IPS-NIHi11 (cell line): Measurements from ENCODE around the gene SEMA3A.

Experiments
- DNase-seq: peaks from one replicate; pipeline ENCODE4 v3.0.0; 2012; ENCODE audit warnings: mixed read lengths, low spot score

The SEMA3A gene

GRCh38 chr7:84111842-84112241 is 82.7 kb downstream of the SEMA3A start:
- DNase-seq = no peak

GRCh38 chr7:84110400-84110799 is 84.2 kb downstream of the SEMA3A start:
- DNase-seq = peak; percentile 16

DNA sequence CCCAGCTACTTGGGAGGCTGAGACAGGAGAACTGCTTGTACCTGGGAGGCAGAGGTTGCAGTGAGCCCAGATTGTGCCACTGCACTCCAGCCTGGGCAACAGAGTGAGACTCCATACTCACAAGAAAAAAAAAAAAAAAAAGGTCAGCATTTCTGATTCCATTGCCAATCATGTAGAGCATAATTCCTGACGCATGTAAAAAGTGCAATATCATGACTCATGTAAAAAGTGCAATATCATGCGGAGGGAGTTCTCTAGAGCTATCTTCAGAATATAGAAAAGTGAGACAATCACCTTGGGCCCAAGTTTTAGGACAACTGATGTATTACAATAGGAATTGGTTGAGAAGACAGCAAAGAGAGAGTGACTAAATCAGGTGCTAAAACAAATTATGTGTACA is 85.8 kb downstream of the SEMA3A start:
- DNase-seq = no peak

DNA sequence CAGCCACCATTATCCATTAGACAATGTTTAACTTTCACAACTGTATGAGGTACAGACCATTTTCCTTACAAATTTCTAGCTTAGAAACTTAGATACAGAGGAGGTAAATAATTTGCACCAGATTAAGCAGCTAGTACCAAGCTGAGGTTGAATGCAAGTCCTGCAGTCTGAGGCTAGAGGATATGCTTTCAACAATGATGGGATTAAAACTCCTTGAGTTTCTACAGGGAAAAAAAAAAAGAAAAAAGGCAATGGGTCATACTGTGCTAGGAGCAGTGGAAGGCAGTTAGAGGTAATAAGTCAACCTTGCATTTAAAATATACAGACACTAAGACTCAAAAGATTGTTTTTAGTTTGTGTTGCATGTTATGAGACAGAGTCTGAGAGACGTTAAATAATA is 86.5 kb downstream of the SEMA3A start:
- no peak for DNase-seq

GRCh38 chr7:84107259-84107658 is 87.3 kb downstream of the SEMA3A start:
- DNase-seq = no peak

DNA sequence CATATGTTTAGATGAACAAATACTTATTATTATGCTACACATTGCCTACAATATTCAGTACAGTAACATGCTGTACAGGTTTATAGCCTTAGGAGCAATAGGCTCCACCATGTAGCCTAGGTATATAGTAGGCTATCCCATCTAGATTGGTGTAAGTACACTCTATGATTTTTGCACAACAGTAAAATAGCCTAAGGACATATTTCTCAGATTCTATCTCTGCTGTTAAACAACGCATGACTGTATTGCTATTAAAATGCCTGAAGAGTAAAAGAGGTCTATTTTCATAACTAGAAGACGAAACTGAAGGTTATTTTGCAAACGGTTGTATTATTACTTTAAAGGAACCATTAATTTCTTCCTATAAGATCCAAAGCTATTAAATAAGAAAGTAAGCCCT is 88.3 kb downstream of the SEMA3A start:
- DNase-seq = no peak

GRCh38 chr7:84105586-84105985 is 89.0 kb downstream of the SEMA3A start:
- no peak for DNase-seq

DNA sequence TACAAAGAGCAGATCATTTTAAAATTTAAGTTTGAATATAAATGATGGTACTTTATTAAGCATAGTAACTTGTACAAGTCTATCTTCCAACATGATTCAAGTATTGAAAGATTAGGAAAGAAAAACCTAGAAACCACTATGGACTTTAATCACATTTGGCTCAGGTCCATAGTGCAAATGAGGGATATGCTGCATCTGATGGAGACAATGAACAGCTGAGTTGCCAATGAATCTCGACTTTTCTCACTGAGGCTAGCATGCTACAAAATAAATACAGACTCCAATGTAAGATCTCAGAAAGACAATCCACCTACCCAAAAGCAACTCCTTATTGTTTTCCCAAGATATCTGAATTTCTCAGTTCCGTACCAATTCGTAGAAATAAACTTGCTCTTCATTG is 89.8 kb downstream of the SEMA3A start:
- no peak for DNase-seq

- no peak for DNase-seq
Observed at GRCh38 chr7:84102213-84102612, 92.4 kb downstream of the SEMA3A start.

DNA sequence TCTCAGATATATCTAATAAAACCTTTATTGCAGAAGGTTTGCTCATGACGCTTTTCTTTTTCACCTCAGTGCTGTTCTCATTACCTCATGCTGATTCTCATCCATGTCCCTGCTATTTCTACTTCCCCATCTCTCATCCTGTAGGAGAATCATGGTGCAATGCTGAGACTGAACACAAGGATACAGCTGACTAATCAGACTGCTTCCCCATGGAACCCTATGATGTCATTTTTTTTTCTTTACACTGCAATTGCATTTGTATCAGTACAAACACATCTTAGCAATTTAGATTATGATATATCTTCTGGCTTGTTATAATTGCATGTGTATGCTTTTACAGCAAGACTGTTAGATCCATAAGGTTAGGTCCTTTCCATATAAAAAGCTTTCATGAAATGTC is 93.7 kb downstream of the SEMA3A start:
- DNase-seq = peak; percentile 26

DNA sequence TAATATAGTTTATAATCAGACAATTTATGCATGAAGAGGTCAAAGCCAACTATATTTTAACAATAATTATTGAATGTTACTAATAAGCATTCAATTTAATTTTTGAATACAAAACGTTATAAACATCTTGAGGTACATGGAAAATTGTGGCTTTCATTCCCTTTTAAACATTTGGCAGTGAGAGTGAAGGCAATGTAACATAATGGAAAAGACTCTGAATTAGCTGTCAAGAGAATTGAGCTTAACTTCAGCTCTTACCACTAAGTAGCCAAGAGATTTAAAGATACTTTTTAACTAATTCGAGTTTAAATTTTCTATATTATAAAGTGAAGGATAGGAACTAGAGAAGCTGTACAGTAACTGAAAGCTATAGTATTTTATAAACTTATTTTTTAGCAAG is 98.6 kb downstream of the SEMA3A start:
- no peak for DNase-seq

GRCh38 chr7:84092207-84092606 is 102.4 kb downstream of the SEMA3A start:
- DNase-seq = no peak

- DNase-seq = no peak
Observed at GRCh38 chr7:84091318-84091717, 103.3 kb downstream of the SEMA3A start.

- DNase-seq = no peak
Observed at GRCh38 chr7:84088802-84089201, 105.8 kb downstream of the SEMA3A start.

- DNase-seq = no peak
Observed at GRCh38 chr7:84085998-84086397, 108.6 kb downstream of the SEMA3A start.

DNA sequence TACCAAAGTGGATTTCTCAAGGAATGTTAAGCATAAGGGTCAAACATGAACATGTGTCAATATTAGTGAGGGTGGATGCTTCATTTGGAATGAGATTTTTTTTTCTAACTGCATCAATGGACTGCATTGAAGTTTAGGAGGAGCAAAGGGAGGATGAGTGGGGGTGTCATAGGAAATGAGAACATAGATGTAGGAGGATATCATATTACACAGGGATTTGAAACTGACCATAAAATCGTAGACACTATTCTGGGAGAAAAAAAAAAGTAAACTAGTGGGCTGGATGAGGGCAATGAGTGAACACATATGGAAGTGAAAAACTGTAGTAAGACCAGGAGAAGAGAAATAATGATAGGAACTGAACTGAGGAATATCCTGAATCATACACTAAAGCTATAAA is 109.4 kb downstream of the SEMA3A start:
- DNase-seq = no peak

DNA sequence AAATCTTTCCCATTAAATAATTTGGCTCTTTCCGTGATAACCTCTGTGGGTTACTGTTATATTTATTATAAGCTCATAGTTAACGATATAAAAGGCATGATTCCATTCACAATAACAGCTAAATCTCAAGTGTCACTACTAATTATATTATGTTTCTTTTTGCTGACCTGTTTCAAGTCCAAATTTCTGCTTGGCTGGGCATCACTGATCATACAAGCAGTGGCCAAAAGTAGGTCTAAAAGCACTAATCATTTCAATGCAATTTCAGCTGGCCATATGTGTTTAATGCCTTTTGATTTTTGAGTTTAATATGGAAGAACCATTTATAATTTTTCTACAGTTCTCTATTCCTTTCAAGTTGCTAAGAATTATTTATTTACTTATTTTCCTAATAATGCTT is 110.7 kb downstream of the SEMA3A start:
- DNase-seq = no peak

DNA sequence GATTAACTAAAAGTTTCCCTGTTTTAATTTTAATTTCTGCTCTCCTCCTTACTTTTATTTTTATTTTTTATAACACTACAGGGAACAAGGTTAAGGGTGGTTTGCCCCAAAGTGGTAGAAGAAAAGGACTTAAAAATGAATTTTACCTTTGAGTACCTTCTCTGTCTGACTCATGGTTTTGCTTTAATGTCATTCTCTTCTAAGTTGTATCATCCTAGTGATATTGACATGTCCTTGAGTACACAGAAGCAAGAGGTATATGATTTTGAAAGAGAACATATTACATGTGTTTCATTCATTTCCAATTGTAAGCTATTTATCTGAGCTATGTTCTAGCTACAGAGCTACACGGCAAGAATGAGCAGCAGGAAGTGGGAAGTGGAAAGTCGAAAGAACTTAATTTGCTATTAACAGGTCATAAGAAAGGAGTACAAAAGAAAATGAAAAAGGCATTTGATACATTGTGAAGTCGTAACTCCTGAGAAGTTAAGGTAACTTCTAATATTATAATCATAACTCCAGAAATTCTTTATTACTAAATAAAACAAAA is 112.5 kb downstream of the SEMA3A start:
- no peak for DNase-seq

DNA sequence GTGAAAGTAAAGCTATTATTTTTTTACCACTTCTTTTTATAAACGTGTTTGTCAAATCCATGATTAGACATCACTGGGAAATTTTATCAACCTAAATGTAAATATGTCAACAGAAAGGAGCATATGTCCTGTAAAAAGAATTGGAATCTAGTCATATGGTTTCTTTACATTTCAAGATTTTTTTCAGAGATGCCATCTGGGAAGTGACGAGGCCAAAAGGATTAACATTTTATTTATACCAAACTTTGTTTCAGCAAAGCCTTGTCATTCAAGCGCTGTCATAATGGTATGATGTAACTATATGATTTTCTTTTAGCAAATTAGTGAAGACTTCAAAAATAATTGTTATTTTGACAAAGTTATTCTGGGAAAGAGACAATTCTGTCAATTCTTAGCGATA is 117.3 kb downstream of the SEMA3A start:
- DNase-seq = no peak

GRCh38 chr7:84076219-84076618 is 118.4 kb downstream of the SEMA3A start:
- no peak for DNase-seq

- DNase-seq = no peak
Observed at GRCh38 chr7:84073186-84073875, 121.3 kb downstream of the SEMA3A start.

DNA sequence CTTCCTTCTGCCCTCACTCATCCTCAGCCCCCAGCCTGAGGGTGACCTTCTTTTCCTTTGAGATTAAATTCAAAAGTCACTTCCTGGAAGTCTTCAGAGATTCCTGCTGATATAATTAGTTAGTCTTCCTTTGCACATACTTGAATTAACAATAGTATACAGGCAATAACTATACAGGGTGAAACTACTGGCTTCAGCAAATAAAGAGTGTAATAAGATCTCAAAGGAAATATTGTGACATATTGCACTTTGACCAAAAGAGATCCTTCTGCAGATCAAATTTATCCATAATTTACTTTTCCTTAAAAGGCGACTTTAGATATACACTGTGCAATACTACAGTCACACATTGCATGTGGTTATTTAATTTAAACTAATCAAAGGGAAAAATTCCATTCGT is 123.8 kb downstream of the SEMA3A start:
- DNase-seq = no peak

DNA sequence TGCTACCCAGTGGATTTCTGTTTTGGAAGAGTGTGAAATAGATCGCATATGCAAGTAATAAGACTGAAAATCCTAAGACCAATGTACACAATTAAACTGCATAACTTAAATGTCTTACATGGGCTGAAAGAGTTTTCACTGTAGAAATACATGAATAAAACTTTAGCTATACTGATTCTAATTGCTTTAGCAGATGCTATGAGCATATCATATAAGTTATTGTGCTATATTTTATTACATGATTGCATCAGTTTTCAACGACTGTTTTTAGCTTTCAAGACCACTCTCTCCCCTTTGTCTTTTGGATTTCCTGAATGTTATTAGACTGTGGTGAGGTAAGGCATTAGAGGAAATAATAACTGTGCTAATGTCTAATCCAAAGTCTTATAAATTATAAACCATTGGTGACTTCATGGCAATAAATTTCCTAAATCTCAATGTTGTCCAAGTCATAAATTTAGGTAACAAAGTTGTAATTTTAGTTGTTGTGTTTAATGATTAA is 124.5 kb downstream of the SEMA3A start:
- DNase-seq = no peak

GRCh38 chr7:84069033-84069432 is 125.6 kb downstream of the SEMA3A start:
- DNase-seq = no peak
